Measurements from ENCODE around the gene DENND6B. TPM values are rescaled to one million over a fixed set of nuclear protein-coding genes. Genes with fewer than 3 reads are reported as not detected.

Gene DENND6B
- total RNA-seq, 3 donors from 2014 or later (not counting 1 experiment from before 2014, with no cell fraction given), result 3.1 to 5.0 (median 4.5) TPM

- Mint-ChIP-seq H3K4me1 (peaks cover 2% of the 10 kb centered on the region in 2 donors), H3K36me3 (no peaks in the 10 kb centered on the region), H3K27me3 (ENCODE audit: low read depth in 2 of 2) (peaks cover under 1 to 2% of the 10 kb centered on the region in 2 donors), H3K9me3 (no peaks in the 10 kb centered on the region), H3K27ac (no peak overlapping the region), H3K4me3 (no peak overlapping the region)
- Histone ChIP-seq H3K4me3 (ENCODE audit: low read length) (no peak overlapping the region), H3K4me1 (ENCODE audit: control insufficient read depth, insufficient read depth, low read length) (no peaks in the 10 kb centered on the region), H3K36me3 (ENCODE audit: control insufficient read depth, insufficient read depth, low read length) (no peaks in the 10 kb centered on the region), H3K9me3 (ENCODE audit: control insufficient read depth, insufficient read depth, low read length) (no peaks in the 10 kb centered on the region), H3K27me3 (ENCODE audit: control insufficient read depth, insufficient read depth, low read length) (no peaks in the 10 kb centered on the region), H3K27ac (ENCODE audit: low read length) (no peak overlapping the region)
- intact Hi-C loops (cut with micrococcal nuclease), result loop anchor here (10.0 kb wide), 1 partner anchor 216 kb away; no protein-coding TSS in a partner anchor
- DNase-seq, result no peak
- TF ChIP-seq CTCF (IDR thresholded peaks at IDR 0.05), result no peak
- WGBS (ENCODE audit: insufficient coverage), result 96% methylated on average over 30 of the region's 30 CpGs
- ATAC-seq, result no peak
These were observed 47.7 kb downstream of the DENND6B start for GRCh38 chr22:50278956-50279619.

GRCh38 chr22:50278461-50278860 is 48.4 kb downstream of the DENND6B start:
- Mint-ChIP-seq H3K27ac (no peak overlapping the region), H3K4me3 (no peak overlapping the region), H3K9me3 (no peaks in the 10 kb centered on the region), H3K27me3 (ENCODE audit: low read depth in 2 of 2) (peaks cover 4 to 6% of the 10 kb centered on the region in 2 donors), H3K4me1 (peaks cover 4 to 6% of the 10 kb centered on the region in 2 donors), H3K36me3 (no peaks in the 10 kb centered on the region)
- H3K9me3 ChIP-seq (ENCODE audit: control insufficient read depth, insufficient read depth, low read length), result no peaks in the 10 kb centered on the region
- no peak for DNase-seq
- no peak overlapping the region for H3K4me3 ChIP-seq (ENCODE audit: low read length)
- no peak for TF ChIP-seq CTCF (IDR thresholded peaks at IDR 0.05)
- H3K27me3 ChIP-seq (ENCODE audit: control insufficient read depth, insufficient read depth, low read length), result no peaks in the 10 kb centered on the region
- intact Hi-C loops (cut with micrococcal nuclease), result loop anchor here (10.0 kb wide), 1 partner anchor 216 kb away; no protein-coding TSS in a partner anchor
- H3K36me3 ChIP-seq (ENCODE audit: control insufficient read depth, insufficient read depth, low read length), result no peaks in the 10 kb centered on the region
- H3K4me1 ChIP-seq (ENCODE audit: control insufficient read depth, insufficient read depth, low read length), result no peaks in the 10 kb centered on the region
- ATAC-seq, result no peak
- 96% methylated on average over 21 of the region's 21 CpGs for WGBS (ENCODE audit: insufficient coverage)
- no peak overlapping the region for H3K27ac ChIP-seq (ENCODE audit: low read length)

GRCh38 chr22:50277761-50278160 is 49.1 kb downstream of the DENND6B start:
- H3K27me3 Mint-ChIP-seq (ENCODE audit: low read depth in 2 of 2), result peaks cover 4 to 6% of the 10 kb centered on the region in 2 donors
- H3K9me3 ChIP-seq (ENCODE audit: control insufficient read depth, insufficient read depth, low read length), result no peaks in the 10 kb centered on the region
- no peak overlapping the region for H3K4me3 Mint-ChIP-seq
- H3K4me3 ChIP-seq (ENCODE audit: low read length), result no peak overlapping the region
- no peaks in the 10 kb centered on the region for H3K36me3 Mint-ChIP-seq
- no peaks in the 10 kb centered on the region for H3K36me3 ChIP-seq (ENCODE audit: control insufficient read depth, insufficient read depth, low read length)
- intact Hi-C loops (cut with micrococcal nuclease), result loop anchor here (10.0 kb wide), 1 partner anchor 217 kb away; no protein-coding TSS in a partner anchor
- no peaks in the 10 kb centered on the region for H3K4me1 ChIP-seq (ENCODE audit: control insufficient read depth, insufficient read depth, low read length)
- H3K4me1 Mint-ChIP-seq, result peaks cover 4 to 6% of the 10 kb centered on the region in 2 donors
- no peaks in the 10 kb centered on the region for H3K27me3 ChIP-seq (ENCODE audit: control insufficient read depth, insufficient read depth, low read length)
- no peak for TF ChIP-seq CTCF (IDR thresholded peaks at IDR 0.05)
- ATAC-seq (no peak), DNase-seq (no peak)
- no peak overlapping the region for H3K27ac Mint-ChIP-seq
- H3K27ac ChIP-seq (ENCODE audit: low read length), result no peak overlapping the region
- H3K9me3 Mint-ChIP-seq, result no peaks in the 10 kb centered on the region
- 85% methylated on average over 25 of the region's 25 CpGs for WGBS (ENCODE audit: insufficient coverage)

All from natural killer cell (primary cell).